HG03139 (cell line): ENCODE results near the gene MEGF8.
A peak's percentile ranks its signal among the peaks of the same experiment; 100 is the strongest.

Experiments used
- ATAC-seq: cut with Tn5 transposase; IDR thresholded peaks from one replicate; pipeline ENCODE4 v1.9.1; 2021; ENCODE audit not compliant: unreplicated experiment

MEGF8 gene

GRCh38 chr19:42409477-42409876 is 84.0 kb downstream of the MEGF8 start:
- ATAC-seq, result no peak

- ATAC-seq, result no peak
These were observed 84.9 kb downstream of the MEGF8 start for GRCh38 chr19:42410371-42410770.

- no peak for ATAC-seq
These were observed 86.2 kb downstream of the MEGF8 start for GRCh38 chr19:42411581-42412178.

GRCh38 chr19:42412227-42412626 is 86.8 kb downstream of the MEGF8 start:
- no peak for ATAC-seq

DNA sequence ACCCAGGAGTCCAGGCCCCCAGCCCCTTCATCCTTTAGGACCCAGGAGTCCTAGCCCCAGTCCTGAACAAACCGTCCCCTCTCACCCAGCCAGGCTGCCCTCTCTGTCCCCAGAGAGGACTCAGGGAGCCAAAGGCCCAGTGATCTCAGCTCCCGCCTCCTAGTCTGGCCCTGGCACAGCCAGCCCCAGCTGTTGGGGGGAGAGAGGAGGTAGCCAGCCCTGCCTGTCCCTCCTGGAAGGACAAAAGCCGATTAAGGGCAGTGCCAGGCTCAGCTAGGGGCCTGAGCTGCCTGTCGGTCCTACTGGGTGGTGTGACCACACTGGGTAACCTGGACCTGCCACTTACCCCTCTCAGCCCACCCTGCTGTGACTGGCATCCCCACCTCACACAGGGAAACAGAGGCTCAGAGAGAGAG is 87.2 kb downstream of the MEGF8 start:
- ATAC-seq, result no peak

- no peak for ATAC-seq
These were observed 93.9 kb downstream of the MEGF8 start for GRCh38 chr19:42419309-42419708.

DNA sequence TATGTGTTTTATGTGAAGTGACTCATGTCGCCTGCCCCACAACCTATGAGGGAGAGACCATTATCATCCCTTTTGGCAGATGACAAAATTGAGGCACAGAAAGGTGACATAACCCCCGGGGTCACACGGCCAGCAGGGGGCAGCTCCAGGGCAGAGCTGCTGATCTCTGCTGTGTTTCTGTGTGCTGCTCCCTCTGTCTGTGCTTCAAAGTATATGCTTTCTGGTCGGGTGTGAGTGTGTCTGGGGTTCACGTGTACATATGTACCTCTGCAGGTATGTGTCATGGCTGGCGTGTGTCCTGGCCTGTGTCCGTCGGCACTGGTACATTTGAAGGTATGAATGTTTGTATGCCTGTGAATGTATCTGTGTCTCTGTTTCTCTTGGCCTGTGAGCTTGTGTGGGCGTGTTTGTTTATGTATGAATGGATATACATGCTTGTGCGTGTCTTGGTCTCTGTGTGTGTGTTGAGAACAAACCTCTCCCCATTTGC is 94.7 kb downstream of the MEGF8 start:
- no peak for ATAC-seq

DNA sequence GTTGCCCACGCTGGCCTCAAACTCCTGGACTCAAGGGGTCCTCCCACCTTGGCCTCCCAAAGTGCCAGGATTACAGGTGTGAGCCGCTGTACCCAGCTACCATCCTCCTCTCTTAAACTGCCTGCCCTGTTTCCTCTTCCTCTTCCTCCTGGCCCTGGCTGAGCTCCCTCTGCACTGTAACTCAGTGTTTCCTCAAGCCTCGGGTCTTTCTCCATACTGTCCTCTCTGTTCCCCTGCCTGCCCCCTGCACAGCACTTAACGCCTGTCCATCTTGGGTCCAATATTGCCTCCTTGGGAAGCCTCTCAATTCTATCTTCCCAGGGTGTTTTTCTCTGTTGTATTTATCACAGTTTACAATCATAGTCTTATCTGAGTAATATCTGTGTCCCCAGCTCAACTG is 95.7 kb downstream of the MEGF8 start:
- ATAC-seq, result no peak

DNA sequence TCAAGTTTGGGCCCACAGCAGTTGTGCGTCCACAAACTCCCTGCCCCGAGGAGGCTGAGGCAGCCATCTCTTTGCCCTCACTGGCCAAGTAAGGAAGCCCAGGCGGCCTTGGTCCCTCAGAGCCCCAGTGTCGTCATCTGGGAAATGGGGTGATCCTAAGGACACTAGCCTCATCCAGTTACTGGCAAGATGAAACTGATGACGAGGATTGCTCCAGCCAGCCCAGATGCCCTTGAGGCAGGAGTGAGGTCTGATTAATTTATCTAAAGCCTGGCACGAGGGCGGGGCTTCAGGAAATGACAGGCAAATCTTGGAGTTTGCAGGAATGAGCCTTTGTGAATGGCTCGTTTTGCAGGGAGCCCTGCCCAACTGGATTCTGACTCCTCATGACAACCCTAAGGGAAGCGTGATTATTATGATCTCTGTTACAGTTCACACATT is 96.2 kb downstream of the MEGF8 start:
- no peak for ATAC-seq

DNA sequence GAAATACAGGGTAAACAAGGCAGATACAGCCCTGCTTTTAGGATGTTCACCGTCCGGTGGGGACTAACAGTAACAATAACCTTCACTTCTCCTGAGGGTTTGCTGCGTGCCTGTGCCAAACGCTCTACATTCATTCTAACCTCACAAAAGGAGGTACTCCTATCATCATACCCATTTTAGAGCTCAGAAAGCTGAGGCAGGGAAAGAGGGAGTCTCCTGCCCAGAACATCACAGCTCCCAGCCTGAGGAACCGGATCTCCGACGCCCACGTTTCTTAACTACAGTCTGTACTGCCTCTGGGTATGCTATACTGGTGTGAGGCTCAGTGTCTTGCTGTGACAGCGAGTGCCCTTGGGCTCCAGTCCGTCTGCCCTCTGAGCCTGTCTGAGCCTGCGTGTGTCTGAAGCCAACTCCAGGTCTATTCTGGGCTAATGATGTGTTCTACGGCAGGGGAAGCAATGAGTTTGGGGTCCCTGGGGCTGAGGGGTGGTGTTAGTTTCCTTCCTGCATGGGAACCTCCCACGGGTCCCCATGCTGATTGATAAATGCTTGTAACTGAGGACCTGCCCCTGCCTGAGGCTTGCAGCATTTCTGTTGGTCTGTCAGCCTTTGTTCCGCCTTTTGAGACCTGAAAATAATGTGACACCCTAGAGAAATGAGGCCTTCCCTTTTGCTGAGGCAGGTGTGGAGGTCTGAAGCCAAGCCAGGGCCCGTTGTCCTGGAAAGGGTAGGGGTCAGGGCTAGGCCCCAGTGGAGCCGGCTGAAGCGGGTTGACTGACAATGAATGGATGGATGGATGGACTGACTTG is 96.9 kb downstream of the MEGF8 start:
- ATAC-seq, result no peak

GRCh38 chr19:42422901-42423461 is 97.5 kb downstream of the MEGF8 start:
- ATAC-seq, result peak; percentile 18

GRCh38 chr19:42423462-42424344 is 98.3 kb downstream of the MEGF8 start:
- peak; percentile 83 for ATAC-seq

GRCh38 chr19:42424345-42424707 is 98.9 kb downstream of the MEGF8 start:
- ATAC-seq, result no peak

GRCh38 chr19:42424712-42425131 is 99.3 kb downstream of the MEGF8 start:
- no peak for ATAC-seq

- no peak for ATAC-seq
These were observed 101.2 kb downstream of the MEGF8 start for GRCh38 chr19:42426643-42427042.

- ATAC-seq, result no peak
These were observed 101.9 kb downstream of the MEGF8 start, which contains the start of gene LIPE for GRCh38 chr19:42427313-42427712. Gene LIPE, minus strand, starts transcription at chr19:42427388. Its CDS starts 239 bp downstream, at chr19:42427149.
